Measurements from ENCODE around the gene FHIP1B. TPM values are rescaled to one million over a fixed set of nuclear protein-coding genes. Genes with fewer than 3 reads are reported as not detected.

The FHIP1B gene
- total RNA-seq, 1 donor from 2014 or later = 25.3 TPM

GRCh38 chr11:6223854-6224253 lies 10.6 kb downstream of the FHIP1B start:
- Mint-ChIP-seq H3K36me3 (ENCODE audit: low read depth) (peaks cover 2% of the 10 kb centered on the region), H3K27ac (ENCODE audit: unreplicated experiment) (no peak overlapping the region), H3K27me3 (ENCODE audit: low read depth) (no peaks in the 10 kb centered on the region), H3K4me1 (no peaks in the 10 kb centered on the region), H3K9me3 (no peaks in the 10 kb centered on the region), H3K4me3 (no peak overlapping the region)
- TF ChIP-seq CTCF (conservative IDR thresholded peaks at IDR 0.05) = no peak
- DNase-seq (ENCODE audit: low read depth, low spot score) = no peak

- H3K27me3 Mint-ChIP-seq (ENCODE audit: low read depth) = no peaks in the 10 kb centered on the region
- no peak for DNase-seq (ENCODE audit: low read depth, low spot score)
- no peak overlapping the region for H3K27ac Mint-ChIP-seq (ENCODE audit: unreplicated experiment)
- H3K4me1 Mint-ChIP-seq = no peaks in the 10 kb centered on the region
- TF ChIP-seq CTCF (conservative IDR thresholded peaks at IDR 0.05) = no peak
- H3K4me3 Mint-ChIP-seq = no peak overlapping the region
- peaks cover 3% of the 10 kb centered on the region for H3K36me3 Mint-ChIP-seq (ENCODE audit: low read depth)
- no peaks in the 10 kb centered on the region for H3K9me3 Mint-ChIP-seq
These were observed 15.1 kb downstream of the FHIP1B start for GRCh38 chr11:6219359-6219758.

GRCh38 chr11:6217722-6218121 lies 16.7 kb downstream of the FHIP1B start:
- no peak for DNase-seq (ENCODE audit: low read depth, low spot score)
- Mint-ChIP-seq H3K36me3 (ENCODE audit: low read depth) (peaks cover 3% of the 10 kb centered on the region), H3K9me3 (no peaks in the 10 kb centered on the region), H3K4me3 (no peak overlapping the region), H3K27ac (ENCODE audit: unreplicated experiment) (no peak overlapping the region), H3K27me3 (ENCODE audit: low read depth) (no peaks in the 10 kb centered on the region), H3K4me1 (no peaks in the 10 kb centered on the region)
- TF ChIP-seq CTCF (conservative IDR thresholded peaks at IDR 0.05) = no peak

GRCh38 chr11:6216501-6216900 lies 17.9 kb downstream of the FHIP1B start:
- TF ChIP-seq CTCF (conservative IDR thresholded peaks at IDR 0.05) = no peak
- H3K36me3 Mint-ChIP-seq (ENCODE audit: low read depth) = peaks cover 3% of the 10 kb centered on the region
- H3K27ac Mint-ChIP-seq (ENCODE audit: unreplicated experiment) = no peak overlapping the region
- H3K9me3 Mint-ChIP-seq = no peaks in the 10 kb centered on the region
- DNase-seq (ENCODE audit: low read depth, low spot score) = no peak
- no peaks in the 10 kb centered on the region for H3K27me3 Mint-ChIP-seq (ENCODE audit: low read depth)
- no peaks in the 10 kb centered on the region for H3K4me1 Mint-ChIP-seq
- H3K4me3 Mint-ChIP-seq = no peak overlapping the region

GRCh38 chr11:6214530-6214929 lies 19.9 kb downstream of the FHIP1B start:
- H3K4me3 Mint-ChIP-seq = no peak overlapping the region
- DNase-seq (ENCODE audit: low read depth, low spot score) = no peak
- no peak for TF ChIP-seq CTCF (conservative IDR thresholded peaks at IDR 0.05)
- H3K4me1 Mint-ChIP-seq = no peaks in the 10 kb centered on the region
- no peak overlapping the region for H3K27ac Mint-ChIP-seq (ENCODE audit: unreplicated experiment)
- no peaks in the 10 kb centered on the region for H3K27me3 Mint-ChIP-seq (ENCODE audit: low read depth)
- no peaks in the 10 kb centered on the region for H3K9me3 Mint-ChIP-seq
- peaks cover 3% of the 10 kb centered on the region for H3K36me3 Mint-ChIP-seq (ENCODE audit: low read depth)
